ENCODE results near the gene VWDE. TPM values are rescaled to one million over a fixed set of nuclear protein-coding genes. Genes with fewer than 3 reads are reported as not detected.

The VWDE gene
- total RNA-seq, 1 experiment from 2014 or later = 4.4 TPM

- no peak for DNase-seq (ENCODE audit: low read depth)
Observed at GRCh38 chr7:12290761-12291160, 112.9 kb downstream of the VWDE start.

- no peak for DNase-seq (ENCODE audit: low read depth)
Observed at GRCh38 chr7:12289996-12290395, 113.7 kb downstream of the VWDE start.

- DNase-seq (ENCODE audit: low read depth) = peak; percentile 15
Observed at GRCh38 chr7:12287901-12288300, 115.8 kb downstream of the VWDE start.

GRCh38 chr7:12281038-12281437 is 122.6 kb downstream of the VWDE start:
- peak; percentile 63 for DNase-seq (ENCODE audit: low read depth)

Other genes starting within 250 kb of the VWDE start
- 125 and 171 TPM in 2 replicates for gene TMEM106B, start 192.6 kb downstream of the VWDE start, total RNA-seq (2014; rRNA removed; shearing (Covaris generic))
- gene SCIN, start 166.9 kb upstream of the VWDE start, total RNA-seq (2014; rRNA removed; shearing (Covaris generic)) = 0.27 and 0.67 TPM in 2 replicates